Activated naive CD4-positive, alpha-beta T cell treated with anti-CD3 and anti-CD28 coated beads, Interleukin-2, amount 50 U/mL, for 72 hours (primary cell): ENCODE results near the gene RAPGEF5. TPM values are rescaled to one million over a fixed set of nuclear protein-coding genes. Genes with fewer than 3 reads are reported as not detected.

ENCODE experiments used
- ATAC-seq, 2 donors: fragments of 150-1000 bp; cut with Tn5 transposase; 2 replicates each; pipeline ENCODE4 v1.10.0; 2021; ENCODE audit warnings: mild to moderate bottlenecking in 2 of 2, moderate library complexity in 2 of 2
- DNase-seq, 2 donors: peaks; one replicate each; pipeline ENCODE4 v3.0.0; 2021 to 2022; ENCODE audit warnings: low spot score in 2 of 2
- H3K27ac Mint-ChIP-seq, 2 donors: one replicate each; pipeline ENCODE4 v1.8.0; 2022; ENCODE audit warnings: mild to moderate bottlenecking in 2 of 2, mixed read lengths in 2 of 2
- H3K36me3 Mint-ChIP-seq, 2 donors: one replicate each; pipeline ENCODE4 v1.8.0; 2022; ENCODE audit warnings: mixed read lengths in 2 of 2
- H3K9me3 Mint-ChIP-seq, 2 donors: one replicate each; pipeline ENCODE4 v1.8.0; 2022; ENCODE audit warnings: mixed read lengths in 2 of 2
- total RNA-seq, 2 donors: library from RNA; stranded (reverse); gene quantifications; one replicate each; pipeline ENCODE4 v1.2.3, GENCODE V29; 2022

Gene RAPGEF5
- total RNA-seq, 2 donors from 2014 or later: 0.23 to 0.53 TPM

GRCh38 chr7:22208799-22209198 lies 148.2 kb downstream of the RAPGEF5 start:
- no peak for DNase-seq
- ATAC-seq: no peak
- no peaks in the 10 kb centered on the region for H3K36me3 Mint-ChIP-seq
- H3K27ac Mint-ChIP-seq: no peak overlapping the region
- H3K9me3 Mint-ChIP-seq: no peaks in the 10 kb centered on the region

DNA sequence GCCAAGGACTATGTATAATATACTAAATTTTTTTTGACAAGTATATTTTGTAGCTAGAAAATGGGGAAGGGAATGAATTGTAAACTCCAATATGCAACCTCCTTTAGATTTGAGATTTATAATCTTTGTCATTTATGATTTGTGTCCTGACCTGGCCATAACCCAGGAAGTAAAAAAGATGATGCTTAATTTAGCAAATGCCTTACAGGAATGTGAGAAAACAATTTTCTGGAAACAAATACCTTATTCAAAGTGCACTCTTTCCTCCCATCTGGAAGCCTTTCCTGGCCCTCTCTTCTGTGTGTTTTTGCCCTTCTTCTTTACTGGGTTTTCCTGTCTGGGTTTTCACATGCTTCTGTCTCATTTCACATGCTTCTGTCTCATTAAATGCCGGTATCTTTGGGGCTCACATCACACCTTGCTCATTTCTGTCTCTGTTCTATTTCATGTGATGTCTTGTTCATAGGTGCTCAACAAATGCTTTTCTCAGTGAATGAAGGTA lies 149.2 kb downstream of the RAPGEF5 start:
- no peak overlapping the region for H3K27ac Mint-ChIP-seq

GRCh38 chr7:22205631-22206030 lies 151.3 kb downstream of the RAPGEF5 start:
- no peak overlapping the region for H3K27ac Mint-ChIP-seq
- H3K9me3 Mint-ChIP-seq: no peaks in the 10 kb centered on the region
- H3K36me3 Mint-ChIP-seq: no peaks in the 10 kb centered on the region
- DNase-seq (no peak), ATAC-seq (no peak)

More for the DNA sequence above, 149.2 kb downstream of the RAPGEF5 start:
- H3K9me3 Mint-ChIP-seq: no peaks in the 10 kb centered on the region
- ATAC-seq (no peak), DNase-seq (no peak)
- H3K36me3 Mint-ChIP-seq: no peaks in the 10 kb centered on the region

GRCh38 chr7:22204312-22204711 lies 152.6 kb downstream of the RAPGEF5 start:
- Mint-ChIP-seq H3K36me3 (no peaks in the 10 kb centered on the region), H3K9me3 (no peaks in the 10 kb centered on the region), H3K27ac (no peak overlapping the region)
- no peak for DNase-seq
- ATAC-seq: no peak

- no peak for ATAC-seq
- DNase-seq: no peak
- no peaks in the 10 kb centered on the region for H3K36me3 Mint-ChIP-seq
- H3K27ac Mint-ChIP-seq: no peak overlapping the region
- H3K9me3 Mint-ChIP-seq: no peaks in the 10 kb centered on the region
Observed at GRCh38 chr7:22202141-22202540, 154.8 kb downstream of the RAPGEF5 start.

DNA sequence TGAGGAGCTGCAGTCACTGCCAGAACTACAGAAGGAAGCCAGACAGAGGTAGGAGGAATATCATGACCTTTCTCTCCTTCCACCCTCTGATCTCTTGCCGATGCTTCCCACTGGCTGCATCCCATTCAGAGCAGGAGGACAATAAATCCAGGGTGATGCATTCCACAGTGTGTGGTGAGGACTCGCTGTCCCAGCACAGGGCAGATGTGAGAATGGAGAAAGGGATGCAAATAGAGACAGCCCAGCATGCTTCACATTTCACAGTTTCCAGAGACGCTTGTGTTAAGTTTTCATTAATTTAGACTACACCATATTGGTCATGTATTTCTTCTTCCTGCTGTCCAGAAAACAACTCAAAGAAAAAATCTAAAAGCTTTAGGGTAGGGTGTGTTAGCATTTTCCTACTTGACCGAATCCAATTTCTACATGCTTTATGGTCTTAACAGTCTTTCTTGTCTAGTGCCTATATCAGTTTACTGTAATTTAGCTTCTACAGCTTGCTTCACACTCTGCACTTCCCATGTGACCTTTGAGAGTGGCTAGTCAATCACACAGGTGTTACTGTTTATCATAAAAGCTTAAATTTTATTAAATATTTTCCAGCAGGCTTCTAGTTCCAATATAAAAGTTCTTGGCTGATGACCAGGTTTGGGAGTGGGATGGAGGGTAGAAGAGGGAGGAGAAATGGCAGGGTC lies 155.6 kb downstream of the RAPGEF5 start:
- DNase-seq (no peak), ATAC-seq (no peak)
- Mint-ChIP-seq H3K9me3 (no peaks in the 10 kb centered on the region), H3K36me3 (no peaks in the 10 kb centered on the region), H3K27ac (no peak overlapping the region)

DNA sequence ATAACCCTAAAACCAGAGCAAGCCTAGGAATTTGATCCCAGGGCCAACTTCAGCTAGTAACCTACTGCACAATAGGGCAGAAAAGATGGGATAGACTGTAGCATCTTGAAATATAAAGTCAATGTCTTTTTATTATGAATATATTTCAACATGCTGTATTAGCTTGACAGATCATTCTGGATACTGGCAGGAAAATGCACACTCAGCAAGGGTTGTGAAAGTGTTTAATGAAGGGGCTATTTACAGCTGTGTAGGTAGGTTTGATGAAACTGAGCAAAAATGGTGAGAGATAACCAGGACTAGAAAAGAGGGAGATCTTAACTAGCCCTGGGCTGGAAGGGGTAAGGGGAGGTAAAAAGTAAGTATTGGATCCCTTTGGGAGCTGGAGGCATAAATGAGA lies 156.2 kb downstream of the RAPGEF5 start:
- H3K9me3 Mint-ChIP-seq: no peaks in the 10 kb centered on the region
- ATAC-seq (no peak), DNase-seq (no peak)
- H3K27ac Mint-ChIP-seq: no peak overlapping the region
- no peaks in the 10 kb centered on the region for H3K36me3 Mint-ChIP-seq

GRCh38 chr7:22200238-22200637 lies 156.7 kb downstream of the RAPGEF5 start:
- no peak for ATAC-seq
- no peak overlapping the region for H3K27ac Mint-ChIP-seq
- no peaks in the 10 kb centered on the region for H3K9me3 Mint-ChIP-seq

DNA sequence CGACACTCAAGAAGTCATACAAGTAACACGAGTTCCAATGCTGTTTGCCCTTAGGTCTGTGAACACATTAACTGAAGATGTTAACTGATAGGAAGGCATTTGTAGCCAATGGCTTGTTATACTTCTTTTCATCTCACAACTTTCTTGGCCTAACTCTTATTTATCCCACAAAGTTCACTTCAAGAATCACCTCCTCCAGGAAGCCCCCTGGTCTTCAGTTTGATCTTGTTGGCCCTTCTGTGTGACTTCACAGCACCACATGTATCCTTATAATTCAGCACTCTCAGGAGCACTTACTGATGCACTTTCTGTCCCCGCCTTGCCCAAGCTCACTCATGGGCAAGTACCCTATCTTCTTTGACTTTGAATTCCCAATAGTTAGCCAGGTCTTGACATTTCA lies 159.6 kb downstream of the RAPGEF5 start:
- Mint-ChIP-seq H3K27ac (no peak overlapping the region), H3K9me3 (no peaks in the 10 kb centered on the region), H3K36me3 (no peaks in the 10 kb centered on the region)
- no peak for DNase-seq
- ATAC-seq: no peak

More at GRCh38 chr7:22200238-22200637, 156.7 kb downstream of the RAPGEF5 start:
- no peak for DNase-seq
- H3K36me3 Mint-ChIP-seq: no peaks in the 10 kb centered on the region

DNA sequence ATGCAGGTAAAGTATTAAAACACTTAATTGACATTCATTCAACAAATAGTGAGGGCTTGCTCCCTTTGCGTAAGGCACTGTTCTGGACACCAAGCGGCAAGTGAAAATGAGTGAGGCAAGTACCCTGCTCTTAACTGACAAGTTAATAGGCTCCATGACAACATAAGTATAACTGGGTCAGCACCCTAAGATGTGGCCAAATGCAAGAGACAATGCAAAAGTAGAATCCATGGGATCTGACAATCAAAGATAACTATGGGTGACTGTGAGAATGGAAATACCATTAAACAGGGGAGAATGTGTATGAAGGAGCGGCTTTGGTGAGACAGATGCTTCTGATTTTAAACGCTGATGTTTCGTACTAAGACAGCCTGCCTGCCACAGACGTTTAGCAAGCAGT lies 160.5 kb downstream of the RAPGEF5 start:
- DNase-seq (no peak), ATAC-seq (no peak)
- H3K36me3 Mint-ChIP-seq: no peaks in the 10 kb centered on the region
- no peaks in the 10 kb centered on the region for H3K9me3 Mint-ChIP-seq
- no peak overlapping the region for H3K27ac Mint-ChIP-seq

- no peak overlapping the region for H3K27ac Mint-ChIP-seq
- no peaks in the 10 kb centered on the region for H3K36me3 Mint-ChIP-seq
- H3K9me3 Mint-ChIP-seq: no peaks in the 10 kb centered on the region
Observed at GRCh38 chr7:22195397-22196172, 161.4 kb downstream of the RAPGEF5 start.

GRCh38 chr7:22194658-22195273 lies 162.2 kb downstream of the RAPGEF5 start:
- ATAC-seq (no peak), DNase-seq (no peak)
- Mint-ChIP-seq H3K27ac (no peak overlapping the region), H3K9me3 (no peaks in the 10 kb centered on the region), H3K36me3 (no peaks in the 10 kb centered on the region)

More at GRCh38 chr7:22195397-22196172, 161.4 kb downstream of the RAPGEF5 start:
- ATAC-seq: no peak
- DNase-seq: no peak

DNA sequence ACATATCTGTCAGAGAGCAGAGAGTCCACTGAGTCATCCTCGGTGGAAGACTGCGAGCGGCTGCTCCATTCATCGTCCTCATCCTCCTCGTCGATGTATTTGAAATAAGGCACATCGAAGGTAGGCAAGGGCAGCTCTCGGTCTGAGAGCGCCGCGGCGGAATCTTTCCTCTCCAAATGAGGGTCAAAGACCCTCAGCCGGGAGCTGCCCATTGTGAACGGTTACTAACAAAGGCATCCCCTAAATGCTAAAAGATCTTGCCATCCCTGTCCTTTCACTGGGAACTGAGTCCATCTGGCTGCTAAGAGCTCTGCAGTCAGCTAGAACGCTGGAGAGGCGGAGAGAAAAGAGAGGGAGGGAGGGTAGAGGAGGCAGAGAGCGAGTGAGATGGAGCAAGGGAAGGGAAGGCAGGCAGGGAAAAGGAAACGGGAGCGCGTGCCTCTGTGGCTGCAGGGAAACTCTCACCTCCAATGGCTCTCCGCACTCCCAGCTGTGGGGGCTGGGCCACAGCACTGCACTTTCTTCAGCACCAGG lies 163.4 kb downstream of the RAPGEF5 start:
- Mint-ChIP-seq H3K36me3 (no peaks in the 10 kb centered on the region), H3K9me3 (no peaks in the 10 kb centered on the region), H3K27ac (no peak overlapping the region)
- no peak for ATAC-seq
- DNase-seq: no peak

- Mint-ChIP-seq H3K27ac (no peak overlapping the region), H3K9me3 (no peaks in the 10 kb centered on the region), H3K36me3 (no peaks in the 10 kb centered on the region)
- ATAC-seq: no peak
- DNase-seq: no peak
Observed at GRCh38 chr7:22192801-22193200, 164.2 kb downstream of the RAPGEF5 start.

GRCh38 chr7:22190736-22191135 lies 166.2 kb downstream of the RAPGEF5 start:
- DNase-seq: no peak
- Mint-ChIP-seq H3K9me3 (no peaks in the 10 kb centered on the region), H3K27ac (no peak overlapping the region), H3K36me3 (no peaks in the 10 kb centered on the region)
- no peak for ATAC-seq

DNA sequence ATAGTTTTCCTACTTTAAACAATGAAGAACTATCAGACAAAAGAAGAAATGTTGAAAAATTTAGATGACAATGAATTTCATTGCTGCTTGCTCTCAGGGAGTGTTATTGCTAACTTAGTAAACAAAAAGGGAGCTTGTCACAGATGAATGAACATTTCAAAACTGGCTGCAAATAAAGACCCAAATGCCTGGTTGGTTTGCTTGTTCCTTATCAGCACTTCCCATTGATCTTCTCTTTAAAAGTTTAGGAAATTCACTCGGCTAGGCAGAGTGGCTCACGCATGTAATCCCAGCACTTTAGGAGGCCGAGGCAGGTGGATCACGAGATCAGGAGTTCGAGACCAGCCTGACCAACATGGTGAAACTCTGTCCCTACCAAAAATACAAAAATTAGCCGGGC lies 167.2 kb downstream of the RAPGEF5 start:
- no peaks in the 10 kb centered on the region for H3K36me3 Mint-ChIP-seq
- H3K27ac Mint-ChIP-seq: no peak overlapping the region
- no peaks in the 10 kb centered on the region for H3K9me3 Mint-ChIP-seq
- ATAC-seq: no peak
- DNase-seq: no peak

- no peaks in the 10 kb centered on the region for H3K9me3 Mint-ChIP-seq
Observed at GRCh38 chr7:22189230-22189629, 167.7 kb downstream of the RAPGEF5 start.

More at GRCh38 chr7:22189230-22189629, 167.7 kb downstream of the RAPGEF5 start:
- no peaks in the 10 kb centered on the region for H3K36me3 Mint-ChIP-seq
- no peak overlapping the region for H3K27ac Mint-ChIP-seq
- DNase-seq (no peak), ATAC-seq (no peak)
